Measurements from ENCODE around the gene ZNF662. TPM values are rescaled to one million over a fixed set of nuclear protein-coding genes. Genes with fewer than 3 reads are reported as not detected.

Gene ZNF662
- total RNA-seq, 1 experiment from 2014 or later = not detected

DNA sequence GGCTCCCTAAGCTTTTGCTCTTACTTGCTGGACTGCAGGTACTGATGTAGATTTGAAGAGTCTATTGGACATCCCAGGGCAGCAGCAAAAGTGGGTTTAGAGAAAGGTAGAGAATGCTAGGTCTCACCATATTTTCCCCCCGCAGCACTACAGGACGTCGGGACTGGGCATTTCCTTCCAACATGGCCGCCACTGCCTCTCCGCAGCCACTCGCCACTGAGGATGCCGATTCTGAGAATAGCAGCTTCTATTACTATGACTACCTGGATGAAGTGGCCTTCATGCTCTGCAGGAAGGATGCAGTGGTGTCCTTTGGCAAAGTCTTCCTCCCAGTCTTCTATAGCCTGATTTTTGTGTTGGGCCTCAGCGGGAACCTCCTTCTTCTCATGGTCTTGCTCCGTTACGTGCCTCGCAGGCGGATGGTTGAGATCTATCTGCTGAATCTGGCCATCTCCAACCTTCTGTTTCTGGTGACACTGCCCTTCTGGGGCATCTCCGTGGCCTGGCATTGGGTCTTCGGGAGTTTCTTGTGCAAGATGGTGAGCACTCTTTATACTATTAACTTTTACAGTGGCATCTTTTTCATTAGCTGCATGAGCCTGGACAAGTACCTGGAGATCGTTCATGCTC lies 41.5 kb upstream of the ZNF662 start:
- Histone ChIP-seq H3K36me3 (ENCODE audit: control insufficient read depth in 1 of 2, insufficient read depth in 2 of 2, low read length in 2 of 2) (no peaks in the 10 kb centered on the region), H4K20me1 (ENCODE audit: insufficient read depth) (no peaks in the 10 kb centered on the region), H3K9me2 (ENCODE audit: insufficient read depth) (no peaks in the 10 kb centered on the region), H3K9ac (ENCODE audit: low read length) (no peak overlapping the region), H3K4me1 (ENCODE audit: control insufficient read depth in 1 of 2, insufficient read depth in 2 of 2, low read length in 2 of 2) (no peaks in the 10 kb centered on the region), H3K79me2 (ENCODE audit: insufficient read depth, low read length) (no peaks in the 10 kb centered on the region), H3K27me3 (ENCODE audit: insufficient read depth, low read length) (no peaks in the 10 kb centered on the region), H3K4me2 (ENCODE audit: low read length) (no peak overlapping the region), H3K4me3 (replicated peaks in 1 of 2; ENCODE audit: low read depth in 1 of 2, low read length in 2 of 2) (no peak overlapping the region), H3K27ac (ENCODE audit: low read depth, low read length) (no peak overlapping the region), H3K9me3 (ENCODE audit: control insufficient read depth in 1 of 2, insufficient read depth in 1 of 2, low read depth in 1 of 2, low read length in 2 of 2) (no peaks in the 10 kb centered on the region), H2AFZ (ENCODE audit: low read depth, low read length, poor library complexity, severe bottlenecking) (no peak overlapping the region)
- DNase-seq (ENCODE audit: low read depth, low spot score) (no peak), ATAC-seq (no peak)
- POLR2A ChIA-PET = no interaction called here
- TF ChIP-seq POLR2AphosphoS5 (IDR thresholded peaks at IDR 0.05; ENCODE audit: low read depth, low read length) (no peak), ZNF274 (IDR thresholded peaks at IDR 0.05; ENCODE audit: low read depth, low read length) (no peak), EZH2 (IDR thresholded peaks at IDR 0.05) (no peak), SIN3A (IDR thresholded peaks at IDR 0.05; ENCODE audit: low read depth) (no peak), POLR2A (IDR thresholded peaks at IDR 0.05; ENCODE audit: borderline replicate concordance, extremely low read depth, insufficient read depth, insufficient read length) (no peak)
- TF ChIP-seq, protein P1, sequence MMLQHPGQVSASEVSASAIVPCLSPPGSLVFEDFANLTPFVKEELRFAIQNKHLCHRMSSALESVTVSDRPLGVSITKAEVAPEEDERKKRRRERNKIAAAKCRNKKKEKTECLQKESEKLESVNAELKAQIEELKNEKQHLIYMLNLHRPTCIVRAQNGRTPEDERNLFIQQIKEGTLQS (IDR thresholded peaks at IDR 0.05) = no peak
- TF ChIP-seq, protein P2, sequence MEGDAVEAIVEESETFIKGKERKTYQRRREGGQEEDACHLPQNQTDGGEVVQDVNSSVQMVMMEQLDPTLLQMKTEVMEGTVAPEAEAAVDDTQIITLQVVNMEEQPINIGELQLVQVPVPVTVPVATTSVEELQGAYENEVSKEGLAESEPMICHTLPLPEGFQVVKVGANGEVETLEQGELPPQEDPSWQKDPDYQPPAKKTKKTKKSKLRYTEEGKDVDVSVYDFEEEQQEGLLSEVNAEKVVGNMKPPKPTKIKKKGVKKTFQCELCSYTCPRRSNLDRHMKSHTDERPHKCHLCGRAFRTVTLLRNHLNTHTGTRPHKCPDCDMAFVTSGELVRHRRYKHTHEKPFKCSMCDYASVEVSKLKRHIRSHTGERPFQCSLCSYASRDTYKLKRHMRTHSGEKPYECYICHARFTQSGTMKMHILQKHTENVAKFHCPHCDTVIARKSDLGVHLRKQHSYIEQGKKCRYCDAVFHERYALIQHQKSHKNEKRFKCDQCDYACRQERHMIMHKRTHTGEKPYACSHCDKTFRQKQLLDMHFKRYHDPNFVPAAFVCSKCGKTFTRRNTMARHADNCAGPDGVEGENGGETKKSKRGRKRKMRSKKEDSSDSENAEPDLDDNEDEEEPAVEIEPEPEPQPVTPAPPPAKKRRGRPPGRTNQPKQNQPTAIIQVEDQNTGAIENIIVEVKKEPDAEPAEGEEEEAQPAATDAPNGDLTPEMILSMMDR (IDR thresholded peaks at IDR 0.05 in 2 of 3, conservative IDR thresholded peaks at IDR 0.05 in 1 of 3; ENCODE audit: borderline replicate concordance in 1 of 3, insufficient read depth in 1 of 3, low read depth in 2 of 3, low read length in 2 of 3) = no peak
- intact Hi-C loops (cut with micrococcal nuclease) = no loop called here
- RAD21 ChIA-PET (ENCODE audit: low non-redundant PET in 1 of 2, low total read pairs in 2 of 2, uncharacterized antibody in 2 of 2, unreplicated experiment in 2 of 2) = no interaction called here
- BruUV-seq (replicated peaks) = no TSS peak
- CTCF ChIA-PET = no interaction called here

DNA sequence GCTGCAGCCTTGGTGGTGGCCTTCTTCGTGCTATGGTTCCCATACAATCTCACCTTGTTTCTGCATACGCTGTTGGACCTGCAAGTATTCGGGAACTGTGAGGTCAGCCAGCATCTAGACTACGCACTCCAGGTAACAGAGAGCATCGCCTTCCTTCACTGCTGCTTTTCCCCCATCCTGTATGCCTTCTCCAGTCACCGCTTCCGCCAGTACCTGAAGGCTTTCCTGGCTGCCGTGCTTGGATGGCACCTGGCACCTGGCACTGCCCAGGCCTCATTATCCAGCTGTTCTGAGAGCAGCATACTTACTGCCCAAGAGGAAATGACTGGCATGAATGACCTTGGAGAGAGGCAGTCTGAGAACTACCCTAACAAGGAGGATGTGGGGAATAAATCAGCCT lies 40.7 kb upstream of the ZNF662 start:
- no peak for DNase-seq (ENCODE audit: low read depth, low spot score)
- no peaks in the 10 kb centered on the region for H3K4me1 ChIP-seq (ENCODE audit: control insufficient read depth in 1 of 2, insufficient read depth in 2 of 2, low read length in 2 of 2)
- no peaks in the 10 kb centered on the region for H3K27me3 ChIP-seq (ENCODE audit: insufficient read depth, low read length)
- no peak for ATAC-seq
- no peak overlapping the region for H3K27ac ChIP-seq (ENCODE audit: low read depth, low read length)
- H3K9me2 ChIP-seq (ENCODE audit: insufficient read depth) = no peaks in the 10 kb centered on the region
- H3K9me3 ChIP-seq (ENCODE audit: control insufficient read depth in 1 of 2, insufficient read depth in 1 of 2, low read depth in 1 of 2, low read length in 2 of 2) = no peaks in the 10 kb centered on the region
- BruUV-seq (replicated peaks) = no TSS peak
- H3K4me2 ChIP-seq (ENCODE audit: low read length) = no peak overlapping the region
- TF ChIP-seq, protein P2 (IDR thresholded peaks at IDR 0.05 in 2 of 3, conservative IDR thresholded peaks at IDR 0.05 in 1 of 3; ENCODE audit: borderline replicate concordance in 1 of 3, insufficient read depth in 1 of 3, low read depth in 2 of 3, low read length in 2 of 3) = no peak
- TF ChIP-seq SIN3A (IDR thresholded peaks at IDR 0.05; ENCODE audit: low read depth) = no peak
- no peak for TF ChIP-seq CBX3 (IDR thresholded peaks at IDR 0.05; ENCODE audit: low read depth)
- TF ChIP-seq ZNF274 (IDR thresholded peaks at IDR 0.05; ENCODE audit: low read depth, low read length) = no peak
- no peaks in the 10 kb centered on the region for H4K20me1 ChIP-seq (ENCODE audit: insufficient read depth)
- H3K4me3 ChIP-seq (replicated peaks in 1 of 2; ENCODE audit: low read depth in 1 of 2, low read length in 2 of 2) = no peak overlapping the region
- H2AFZ ChIP-seq (ENCODE audit: low read depth, low read length, poor library complexity, severe bottlenecking) = no peak overlapping the region
- intact Hi-C loops (cut with micrococcal nuclease) = no loop called here
- no peak overlapping the region for H3K9ac ChIP-seq (ENCODE audit: low read length)
- POLR2A ChIA-PET = no interaction called here
- no peaks in the 10 kb centered on the region for H3K79me2 ChIP-seq (ENCODE audit: insufficient read depth, low read length)
- H3K36me3 ChIP-seq (ENCODE audit: control insufficient read depth in 1 of 2, insufficient read depth in 2 of 2, low read length in 2 of 2) = no peaks in the 10 kb centered on the region
- CTCF ChIA-PET = no interaction called here
- RAD21 ChIA-PET (ENCODE audit: low non-redundant PET in 1 of 2, low total read pairs in 2 of 2, uncharacterized antibody in 2 of 2, unreplicated experiment in 2 of 2) = no interaction called here
